Measurements from ENCODE around the gene UCHL1. TPM values are rescaled to one million over a fixed set of nuclear protein-coding genes. Genes with fewer than 3 reads are reported as not detected.
A peak's percentile ranks its signal among the peaks of the same experiment; 100 is the strongest.

UCHL1 gene
- 997 and 1,716 TPM in 2 replicates for total RNA-seq

- DNase-seq (ENCODE audit: extremely low read depth, low read depth, low spot score) = no peak
Observed at GRCh38 chr4:41256740-41257256, at the start of gene UCHL1. Gene UCHL1, plus strand, starts transcription at chr4:41256928. Its CDS starts 49 bp downstream, at chr4:41256977.

GRCh38 chr4:41207291-41207831 is 49.4 kb upstream of the UCHL1 start:
- DNase-seq (ENCODE audit: extremely low read depth, low read depth, low spot score) = no peak

GRCh38 chr4:41209187-41209586 is 47.5 kb upstream of the UCHL1 start:
- DNase-seq (ENCODE audit: extremely low read depth, low read depth, low spot score) = no peak

- no peak for DNase-seq (ENCODE audit: extremely low read depth, low read depth, low spot score)
Observed at GRCh38 chr4:41209901-41210300, 46.8 kb upstream of the UCHL1 start.

GRCh38 chr4:41211951-41212615 is 44.6 kb upstream of the UCHL1 start:
- DNase-seq (ENCODE audit: extremely low read depth, low read depth, low spot score) = no peak

GRCh38 chr4:41212616-41213203 is 44.0 kb upstream of the UCHL1 start:
- no peak for DNase-seq (ENCODE audit: extremely low read depth, low read depth, low spot score)

- no peak for DNase-seq (ENCODE audit: extremely low read depth, low read depth, low spot score)
Observed at GRCh38 chr4:41213625-41214135, 43.0 kb upstream of the UCHL1 start.

GRCh38 chr4:41214136-41214824 is 42.4 kb upstream of the UCHL1 start, which contains the start of gene APBB2:
Gene APBB2, minus strand, starts transcription at chr4:41214542. Its CDS starts 181,288 bp downstream, at chr4:41033254.
- DNase-seq (ENCODE audit: extremely low read depth, low read depth, low spot score) = peak; percentile 78

GRCh38 chr4:41214825-41215146 is 41.9 kb upstream of the UCHL1 start:
- DNase-seq (ENCODE audit: extremely low read depth, low read depth, low spot score) = no peak

- no peak for DNase-seq (ENCODE audit: extremely low read depth, low read depth, low spot score)
Observed at GRCh38 chr4:41215155-41215554, 41.6 kb upstream of the UCHL1 start.

- DNase-seq (ENCODE audit: extremely low read depth, low read depth, low spot score) = no peak
Observed at GRCh38 chr4:41215969-41216293, 40.8 kb upstream of the UCHL1 start.

- DNase-seq (ENCODE audit: extremely low read depth, low read depth, low spot score) = no peak
Observed at GRCh38 chr4:41216294-41217019, 40.3 kb upstream of the UCHL1 start.

- DNase-seq (ENCODE audit: extremely low read depth, low read depth, low spot score) = no peak
Observed at GRCh38 chr4:41217020-41217333, 39.8 kb upstream of the UCHL1 start.

GRCh38 chr4:41217374-41217773 is 39.4 kb upstream of the UCHL1 start:
- DNase-seq (ENCODE audit: extremely low read depth, low read depth, low spot score) = no peak

GRCh38 chr4:41218703-41219102 is 38.0 kb upstream of the UCHL1 start:
- no peak for DNase-seq (ENCODE audit: extremely low read depth, low read depth, low spot score)

- DNase-seq (ENCODE audit: extremely low read depth, low read depth, low spot score) = no peak
Observed at GRCh38 chr4:41219421-41219950, 37.2 kb upstream of the UCHL1 start.

- no peak for DNase-seq (ENCODE audit: extremely low read depth, low read depth, low spot score)
Observed at GRCh38 chr4:41221850-41222645, 34.7 kb upstream of the UCHL1 start.

- DNase-seq (ENCODE audit: extremely low read depth, low read depth, low spot score) = no peak
Observed at GRCh38 chr4:41227902-41228301, 28.8 kb upstream of the UCHL1 start.

- DNase-seq (ENCODE audit: extremely low read depth, low read depth, low spot score) = no peak
Observed at GRCh38 chr4:41232406-41232805, 24.3 kb upstream of the UCHL1 start.

GRCh38 chr4:41232856-41233255 is 23.9 kb upstream of the UCHL1 start:
- DNase-seq (ENCODE audit: extremely low read depth, low read depth, low spot score) = no peak

Data from glomerular endothelial cell (primary cell).